Ramos (cell line): ENCODE results near the gene UBA7.
"Not testable (repeated sequence)": the region's sequence is repeated elsewhere in the genome, so short reads cannot be mapped to it uniquely, and the experiment has no call there.

ENCODE experiments used
- in situ Hi-C: fragments of 300-500 bp; cut with MboI; formaldehyde crosslinking; loops from one replicate; pipeline ENCODE4 v1.14.3; 2022; ENCODE audit warnings: low sequenced_read_pairs; ENCODE audit not compliant: unreplicated experiment

UBA7 gene, protein sequence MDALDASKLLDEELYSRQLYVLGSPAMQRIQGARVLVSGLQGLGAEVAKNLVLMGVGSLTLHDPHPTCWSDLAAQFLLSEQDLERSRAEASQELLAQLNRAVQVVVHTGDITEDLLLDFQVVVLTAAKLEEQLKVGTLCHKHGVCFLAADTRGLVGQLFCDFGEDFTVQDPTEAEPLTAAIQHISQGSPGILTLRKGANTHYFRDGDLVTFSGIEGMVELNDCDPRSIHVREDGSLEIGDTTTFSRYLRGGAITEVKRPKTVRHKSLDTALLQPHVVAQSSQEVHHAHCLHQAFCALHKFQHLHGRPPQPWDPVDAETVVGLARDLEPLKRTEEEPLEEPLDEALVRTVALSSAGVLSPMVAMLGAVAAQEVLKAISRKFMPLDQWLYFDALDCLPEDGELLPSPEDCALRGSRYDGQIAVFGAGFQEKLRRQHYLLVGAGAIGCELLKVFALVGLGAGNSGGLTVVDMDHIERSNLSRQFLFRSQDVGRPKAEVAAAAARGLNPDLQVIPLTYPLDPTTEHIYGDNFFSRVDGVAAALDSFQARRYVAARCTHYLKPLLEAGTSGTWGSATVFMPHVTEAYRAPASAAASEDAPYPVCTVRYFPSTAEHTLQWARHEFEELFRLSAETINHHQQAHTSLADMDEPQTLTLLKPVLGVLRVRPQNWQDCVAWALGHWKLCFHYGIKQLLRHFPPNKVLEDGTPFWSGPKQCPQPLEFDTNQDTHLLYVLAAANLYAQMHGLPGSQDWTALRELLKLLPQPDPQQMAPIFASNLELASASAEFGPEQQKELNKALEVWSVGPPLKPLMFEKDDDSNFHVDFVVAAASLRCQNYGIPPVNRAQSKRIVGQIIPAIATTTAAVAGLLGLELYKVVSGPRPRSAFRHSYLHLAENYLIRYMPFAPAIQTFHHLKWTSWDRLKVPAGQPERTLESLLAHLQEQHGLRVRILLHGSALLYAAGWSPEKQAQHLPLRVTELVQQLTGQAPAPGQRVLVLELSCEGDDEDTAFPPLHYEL

GRCh38 chr3:49813497-49814174 lies at the start of gene UBA7:
Gene UBA7, minus strand, starts transcription at chr3:49813953. Its CDS starts 166 bp downstream, at chr3:49813787.
- in situ Hi-C loops, result no loop called here

- in situ Hi-C loops, result no loop called here
These were observed 46.0 kb upstream of the UBA7 start for GRCh38 chr3:49859576-49860305.

- in situ Hi-C loops, result no loop called here
These were observed 42.6 kb upstream of the UBA7 start, which contains the start of gene TRAIP for GRCh38 chr3:49856181-49857005. Gene TRAIP, minus strand, starts transcription at chr3:49856564. Its CDS starts 111 bp downstream, at chr3:49856453.

DNA sequence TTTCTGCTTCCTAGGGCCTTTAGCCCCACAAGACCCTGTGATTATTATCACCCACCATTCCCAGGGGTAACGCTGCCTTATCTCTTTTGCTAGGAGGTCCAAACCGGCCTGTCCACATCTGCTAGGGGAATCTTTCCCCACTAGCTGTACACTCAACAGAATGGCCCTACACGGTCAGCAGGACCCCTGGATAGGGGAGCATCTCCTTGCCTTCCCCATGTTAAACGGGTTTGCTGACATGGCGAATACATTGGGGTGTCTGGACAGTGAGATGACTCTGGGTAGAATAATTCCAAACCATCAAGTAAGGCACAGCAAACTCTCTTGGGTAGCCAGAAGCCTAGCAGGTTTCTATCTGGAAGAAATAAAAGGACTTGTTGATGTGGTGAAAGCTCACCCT lies 41.9 kb upstream of the UBA7 start:
- in situ Hi-C loops, result no loop called here

DNA sequence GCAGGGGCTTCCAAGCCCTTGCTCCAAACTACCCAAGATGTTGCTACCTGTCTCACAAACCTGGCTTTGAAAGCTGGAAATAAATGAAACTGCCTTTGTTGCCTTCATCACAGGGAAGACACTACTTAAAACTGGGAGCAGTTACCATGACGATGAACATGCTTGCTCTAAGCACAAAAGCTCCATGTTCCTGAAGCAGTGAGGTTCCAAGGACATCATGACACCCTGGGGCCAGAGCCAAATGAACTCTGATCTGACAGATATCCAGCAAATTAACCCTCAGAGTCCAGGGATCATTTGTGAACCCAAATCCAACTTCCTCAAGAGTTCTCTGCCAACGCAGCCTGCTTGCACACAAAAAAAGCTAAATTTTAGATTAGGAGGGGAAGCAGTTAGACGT lies 31.9 kb upstream of the UBA7 start:
- in situ Hi-C loops, result no loop called here

GRCh38 chr3:49844464-49845183 lies 30.9 kb upstream of the UBA7 start:
- in situ Hi-C loops, result no loop called here

- in situ Hi-C loops, result no loop called here
These were observed 29.2 kb upstream of the UBA7 start for GRCh38 chr3:49842843-49843517.

DNA sequence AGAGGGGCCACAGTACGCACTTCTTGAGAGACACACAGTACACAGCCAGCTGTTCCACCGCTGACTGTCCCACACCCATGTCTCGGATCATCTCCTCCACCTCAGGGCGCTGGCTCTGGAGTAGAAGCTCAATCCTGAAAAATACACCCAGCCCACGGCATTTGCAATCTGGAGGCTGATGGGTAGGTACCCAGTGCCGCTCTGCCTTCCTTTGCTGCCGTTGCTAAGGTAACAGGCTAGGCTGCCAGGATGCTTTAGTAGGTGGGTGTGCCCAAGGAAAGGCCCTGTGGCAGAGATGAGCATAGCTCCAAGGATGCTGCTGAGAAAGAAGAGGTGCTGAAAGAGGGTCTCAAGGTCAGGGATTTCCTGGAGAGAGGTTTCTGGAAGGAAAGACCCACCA lies 28.1 kb upstream of the UBA7 start:
- in situ Hi-C loops, result no loop called here

DNA sequence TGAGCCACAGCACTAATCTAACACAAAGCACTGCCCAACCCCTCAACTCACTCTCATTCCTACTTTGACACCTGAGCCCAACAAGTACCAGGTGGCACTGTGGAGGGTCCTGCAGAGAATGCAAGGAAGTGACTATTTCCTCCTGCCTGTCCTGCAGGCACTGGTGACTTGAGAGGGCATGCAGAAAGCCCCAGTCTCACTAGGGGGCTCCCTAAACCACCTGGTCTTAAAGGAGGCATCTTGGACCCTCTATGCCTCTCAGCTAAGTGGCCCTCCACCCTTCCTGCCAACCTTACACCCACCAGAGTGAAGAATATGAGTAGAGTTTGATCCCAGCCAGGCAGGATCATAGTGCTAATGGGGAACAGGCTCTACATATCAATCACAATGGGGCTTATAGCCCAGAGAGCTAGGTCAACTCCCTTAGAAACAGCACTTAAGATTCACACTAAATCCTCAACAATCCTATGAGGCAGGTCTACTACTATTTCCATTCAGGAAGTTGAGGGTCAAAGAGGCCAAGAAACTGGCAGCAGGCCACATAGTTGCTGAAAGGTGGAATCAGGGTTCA lies 27.5 kb upstream of the UBA7 start:
- in situ Hi-C loops, result no loop called here

GRCh38 chr3:49840388-49840787 lies 26.6 kb upstream of the UBA7 start:
- in situ Hi-C loops, result no loop called here

DNA sequence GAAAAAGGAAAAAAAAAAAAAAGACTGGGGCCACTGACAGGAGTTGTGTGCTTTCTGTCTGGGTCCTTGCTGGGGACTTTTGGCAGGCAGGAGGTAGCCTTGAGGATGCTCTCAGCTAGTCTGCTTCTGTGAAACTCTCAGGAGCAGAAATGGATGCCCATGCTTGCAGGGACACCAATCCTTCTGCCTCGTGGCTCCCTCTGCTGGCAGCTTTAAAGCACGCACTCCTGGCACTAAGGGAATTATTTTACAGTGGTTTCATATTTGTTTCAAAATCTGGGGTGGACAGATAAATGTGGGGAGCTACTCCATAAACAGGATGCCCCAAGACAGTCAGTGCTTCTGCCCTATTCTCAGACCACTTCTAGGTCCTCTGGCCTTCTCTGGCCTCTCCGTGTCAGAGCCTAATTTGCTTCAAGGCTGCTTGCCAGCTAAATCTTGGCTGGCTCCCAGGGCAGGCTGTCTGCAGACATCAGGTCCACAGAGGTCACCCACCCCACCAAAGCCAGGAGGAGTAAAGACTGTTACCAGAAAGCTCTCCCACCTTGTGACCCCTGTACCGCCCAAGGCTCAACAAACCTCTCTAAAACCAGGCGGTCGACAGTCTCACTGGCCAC lies 25.5 kb upstream of the UBA7 start:
- in situ Hi-C loops, result no loop called here

DNA sequence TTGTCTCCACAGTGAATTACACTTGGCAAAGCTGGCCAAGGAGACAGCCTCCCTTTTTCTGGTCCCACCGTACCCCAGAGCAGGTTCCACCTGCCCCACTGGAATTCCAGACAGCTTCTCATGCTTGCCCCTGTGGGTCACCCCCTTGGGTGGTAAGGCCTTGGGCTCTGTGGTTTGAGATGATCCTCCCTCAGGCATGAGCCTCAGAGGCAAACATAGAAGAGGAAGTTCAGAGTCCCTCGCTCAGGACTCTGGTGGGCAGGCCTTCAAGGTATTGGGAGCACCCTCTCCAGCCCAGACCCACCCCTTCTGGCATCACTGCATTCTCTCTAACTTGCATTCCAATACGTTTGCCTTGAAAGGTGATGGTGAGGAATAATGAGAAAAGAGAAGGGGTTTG lies 17.6 kb upstream of the UBA7 start:
- in situ Hi-C loops, result no loop called here

GRCh38 chr3:49826016-49826415 lies 12.3 kb upstream of the UBA7 start:
- in situ Hi-C loops, result no loop called here

DNA sequence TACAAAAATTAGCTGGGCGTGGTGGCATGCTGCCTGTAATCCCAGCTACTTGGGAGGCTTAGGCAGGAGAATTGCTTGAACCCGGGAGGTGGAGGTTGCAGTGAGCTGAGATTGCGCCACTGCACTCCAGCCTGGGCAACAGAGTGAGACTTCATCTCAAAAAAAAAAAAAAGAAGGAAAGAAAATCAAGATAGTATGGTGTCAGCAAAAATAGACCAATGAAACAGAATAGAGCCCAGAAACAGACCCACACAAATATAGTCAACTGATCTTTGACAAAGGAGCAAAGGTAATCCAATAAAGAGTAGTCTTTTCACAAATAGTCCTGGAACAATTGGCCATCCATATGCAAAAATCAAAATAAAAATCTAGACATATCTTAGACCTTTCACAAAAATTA lies 9.4 kb upstream of the UBA7 start:
- in situ Hi-C loops, result not testable (repeated sequence)

DNA sequence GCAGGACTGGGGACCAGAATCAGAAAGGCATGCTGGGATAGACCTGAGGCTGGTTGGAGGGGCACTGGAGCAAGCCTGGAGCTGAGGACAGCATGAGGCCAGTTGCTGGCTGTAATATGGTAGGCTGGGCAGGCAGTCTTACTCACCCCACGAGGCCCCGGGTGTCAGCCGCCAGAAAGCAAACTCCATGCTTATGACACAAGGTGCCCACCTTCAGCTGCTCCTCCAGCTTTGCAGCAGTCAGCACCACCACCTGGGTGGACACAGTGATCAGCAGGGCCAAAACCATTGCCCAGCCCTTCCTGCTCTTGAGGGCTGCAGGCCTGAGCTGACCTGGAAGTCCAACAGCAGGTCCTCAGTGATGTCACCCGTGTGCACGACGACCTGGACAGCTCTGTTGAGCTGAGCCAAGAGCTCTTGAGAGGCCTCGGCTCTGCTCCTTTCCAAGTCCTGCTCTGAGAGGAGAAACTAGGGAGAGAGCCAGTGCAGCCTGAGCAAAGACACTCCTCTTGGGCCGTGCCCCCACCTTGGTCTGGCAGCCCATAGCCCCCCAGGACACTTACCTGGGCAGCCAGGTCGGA lies 747 bp downstream of the UBA7 start:
- in situ Hi-C loops, result no loop called here

GRCh38 chr3:49807431-49808114 lies 6.2 kb downstream of the UBA7 start:
- in situ Hi-C loops, result no loop called here
